Ascending aorta (tissue), 2 donors: ENCODE measurements around the gene PRRC2B. TPM values are rescaled to one million over a fixed set of nuclear protein-coding genes. Genes with fewer than 3 reads are reported as not detected.
A peak's percentile ranks its signal among the peaks of the same experiment; 100 is the strongest.

Source experiments
- DNase-seq, 2 donors: peaks; one replicate each; pipeline ENCODE4 v3.0.0-alpha.2; 2019; ENCODE audit warnings: low spot score in 2 of 2
- H3K27ac ChIP-seq, 2 donors: fragments of 200-600 bp; sonication (generic); one replicate each; pipeline ENCODE4 v1.5.1; 2016 to 2017; ENCODE audit warnings: mild to moderate bottlenecking in 1 of 2
- H3K27me3 ChIP-seq: fragments of 200-600 bp; sonication (generic); one replicate; pipeline ENCODE4 v1.5.1; 2017
- H3K36me3 ChIP-seq, 2 donors: fragments of 200-600 bp; sonication (generic); one replicate each; pipeline ENCODE4 v1.5.1; 2016
- H3K4me1 ChIP-seq, 2 donors: fragments of 200-600 bp; sonication (generic); one replicate each; pipeline ENCODE4 v1.5.1; 2016 to 2017; ENCODE audit warnings: mild to moderate bottlenecking in 1 of 2
- H3K4me3 ChIP-seq, 2 donors: fragments of 200-600 bp; sonication (generic); one replicate each; pipeline ENCODE4 v1.5.1; 2016 to 2017; ENCODE audit warnings: mild to moderate bottlenecking in 1 of 2
- H3K9me3 ChIP-seq, 2 donors: fragments of 200-600 bp; sonication (generic); one replicate each; pipeline ENCODE4 v1.5.1; 2016
- CTCF ChIP-seq, 3 experiments: fragments of 200-600 bp in 2 of 3; fragments of 450-650 bp in 1 of 3; sonication (generic) in 2 of 3; IDR thresholded peaks; one replicate each; pipeline ENCODE4 v1.5.1; 2016 to 2019; ENCODE audit warnings: antibody characterized with exemption in 3 of 3, mild to moderate bottlenecking in 1 of 3, moderate library complexity in 1 of 3
- intact Hi-C: fragments of 100-400 bp; cut with DNase I; formaldehyde crosslinking; loops from one replicate; pipeline ENCODE4 v1.15.1; 2023
- total RNA-seq: library from RNA; depleted of rRNA; stranded (reverse); fragments of >200 nt; gene quantifications from one replicate; pipeline ENCODE4 v1.1.0, GENCODE V29; 2016

The PRRC2B gene
- total RNA-seq, 1 donor from 2014 or later: 199 TPM

- no peak for TF ChIP-seq CTCF (IDR thresholded peaks at IDR 0.05)
- Histone ChIP-seq H3K36me3 (no peaks in the 10 kb centered on the region), H3K4me3 (no peak overlapping the region), H3K27ac (peak overlapping the region in 1 of 2 donors; percentile 0), H3K27me3 (no peaks in the 10 kb centered on the region), H3K4me1 (no peaks in the 10 kb centered on the region), H3K9me3 (no peaks in the 10 kb centered on the region)
- DNase-seq: no peak
- intact Hi-C loops: no loop called here
Observed at GRCh38 chr9:131382850-131383729, 10.8 kb upstream of the PRRC2B start.

GRCh38 chr9:131385296-131385695, 8.6 kb upstream of the PRRC2B start:
- H3K4me3 ChIP-seq: no peak overlapping the region
- H3K9me3 ChIP-seq: no peaks in the 10 kb centered on the region
- TF ChIP-seq CTCF (IDR thresholded peaks at IDR 0.05): no peak
- H3K36me3 ChIP-seq: no peaks in the 10 kb centered on the region
- no peak for DNase-seq
- H3K4me1 ChIP-seq: no peaks in the 10 kb centered on the region
- intact Hi-C loops: no loop called here
- H3K27me3 ChIP-seq: no peaks in the 10 kb centered on the region
- no peak overlapping the region for H3K27ac ChIP-seq

- Histone ChIP-seq H3K36me3 (no peaks in the 10 kb centered on the region), H3K9me3 (no peaks in the 10 kb centered on the region), H3K4me1 (no peaks in the 10 kb centered on the region), H3K4me3 (no peak overlapping the region), H3K27me3 (no peaks in the 10 kb centered on the region), H3K27ac (no peak overlapping the region)
- no peak for DNase-seq
- intact Hi-C loops: no loop called here
- TF ChIP-seq CTCF (IDR thresholded peaks at IDR 0.05): no peak
Observed at GRCh38 chr9:131386281-131386680, 7.6 kb upstream of the PRRC2B start.

GRCh38 chr9:131387394-131387793, 6.5 kb upstream of the PRRC2B start:
- DNase-seq: no peak
- Histone ChIP-seq H3K27me3 (no peaks in the 10 kb centered on the region), H3K27ac (no peak overlapping the region), H3K36me3 (no peaks in the 10 kb centered on the region), H3K9me3 (no peaks in the 10 kb centered on the region), H3K4me3 (no peak overlapping the region), H3K4me1 (no peaks in the 10 kb centered on the region)
- intact Hi-C loops: no loop called here
- no peak for TF ChIP-seq CTCF (IDR thresholded peaks at IDR 0.05)

GRCh38 chr9:131391020-131391419, 2.9 kb upstream of the PRRC2B start:
- no peaks in the 10 kb centered on the region for H3K36me3 ChIP-seq
- no peak for DNase-seq
- no peak for TF ChIP-seq CTCF (IDR thresholded peaks at IDR 0.05)
- H3K27me3 ChIP-seq: no peaks in the 10 kb centered on the region
- no peaks in the 10 kb centered on the region for H3K9me3 ChIP-seq
- H3K4me3 ChIP-seq: no peak overlapping the region
- intact Hi-C loops: loop anchor here (5.0 kb wide), 2 partner anchors 39 to 41 kb away; no protein-coding TSS in a partner anchor
- no peak overlapping the region for H3K27ac ChIP-seq
- peaks cover 0 to 4% of the 10 kb centered on the region in 2 donors for H3K4me1 ChIP-seq
